BLaER1 (cell line): Measurements from ENCODE around the gene TFEC.

Experiments
- H3K27ac ChIP-seq: shearing (Covaris generic); formaldehyde crosslinking; 2 replicates; pipeline ENCODE4 v1.8.1; 2022
- H3K27me3 ChIP-seq: shearing (Covaris generic); formaldehyde crosslinking; 2 replicates; pipeline ENCODE4 v1.8.1; 2022
- H3K36me3 ChIP-seq: shearing (Covaris generic); formaldehyde crosslinking; 2 replicates; pipeline ENCODE4 v1.8.1; 2022
- H3K4me1 ChIP-seq: shearing (Covaris generic); formaldehyde crosslinking; 2 replicates; pipeline ENCODE4 v1.8.1; 2022
- H3K4me2 ChIP-seq: shearing (Covaris generic); formaldehyde crosslinking; 2 replicates; pipeline ENCODE4 v1.8.1; 2022
- H3K4me3 ChIP-seq: shearing (Covaris generic); formaldehyde crosslinking; 2 replicates; pipeline ENCODE4 v1.8.1; 2022
- H3K9ac ChIP-seq: shearing (Covaris generic); formaldehyde crosslinking; 2 replicates; pipeline ENCODE4 v1.8.1; 2022
- H3K9me3 ChIP-seq: shearing (Covaris generic); formaldehyde crosslinking; 2 replicates; pipeline ENCODE4 v1.8.1; 2022
- H4K20me1 ChIP-seq: shearing (Covaris generic); formaldehyde crosslinking; 2 replicates; pipeline ENCODE4 v1.8.1; 2022
- Cebpa-rat ChIP-seq: shearing (Covaris generic); IDR thresholded peaks from 2 replicates; pipeline ENCODE4 v1.8.1; 2022

The TFEC gene

GRCh38 chr7:115997221-115997620 lies 33.3 kb downstream of the TFEC start:
- Histone ChIP-seq H3K9ac (no peak overlapping the region), H3K4me2 (no peak overlapping the region), H3K9me3 (no peaks in the 10 kb centered on the region), H3K4me1 (no peaks in the 10 kb centered on the region), H3K27ac (no peak overlapping the region), H3K27me3 (no peaks in the 10 kb centered on the region), H3K4me3 (no peak overlapping the region), H3K36me3 (no peaks in the 10 kb centered on the region), H4K20me1 (no peaks in the 10 kb centered on the region)
- TF ChIP-seq Cebpa-rat, result no peak

DNA sequence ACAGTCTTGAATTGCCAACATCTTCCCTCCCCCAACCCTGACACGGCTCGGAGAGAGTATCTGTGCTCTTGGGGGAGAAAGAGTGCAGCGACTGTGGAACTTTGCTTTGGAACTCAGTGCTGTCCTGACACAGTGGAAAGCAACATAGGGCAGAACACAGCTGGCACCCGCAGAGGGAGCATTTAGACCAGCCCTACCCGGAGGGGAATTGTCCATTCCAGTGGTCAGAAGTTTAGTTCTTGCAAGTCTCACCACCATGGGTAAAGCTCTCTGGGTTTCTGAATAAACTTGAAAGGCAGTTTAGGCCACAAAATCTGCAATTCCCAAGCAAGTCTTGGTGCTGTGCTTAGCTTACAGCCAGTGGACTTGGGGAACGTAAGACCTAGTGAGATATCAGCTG lies 34.9 kb downstream of the TFEC start:
- Histone ChIP-seq H4K20me1 (no peaks in the 10 kb centered on the region), H3K36me3 (no peaks in the 10 kb centered on the region), H3K4me3 (no peak overlapping the region), H3K4me2 (no peak overlapping the region), H3K4me1 (no peaks in the 10 kb centered on the region), H3K9ac (no peak overlapping the region), H3K27ac (no peak overlapping the region), H3K27me3 (no peaks in the 10 kb centered on the region), H3K9me3 (no peaks in the 10 kb centered on the region)
- TF ChIP-seq Cebpa-rat, result no peak

DNA sequence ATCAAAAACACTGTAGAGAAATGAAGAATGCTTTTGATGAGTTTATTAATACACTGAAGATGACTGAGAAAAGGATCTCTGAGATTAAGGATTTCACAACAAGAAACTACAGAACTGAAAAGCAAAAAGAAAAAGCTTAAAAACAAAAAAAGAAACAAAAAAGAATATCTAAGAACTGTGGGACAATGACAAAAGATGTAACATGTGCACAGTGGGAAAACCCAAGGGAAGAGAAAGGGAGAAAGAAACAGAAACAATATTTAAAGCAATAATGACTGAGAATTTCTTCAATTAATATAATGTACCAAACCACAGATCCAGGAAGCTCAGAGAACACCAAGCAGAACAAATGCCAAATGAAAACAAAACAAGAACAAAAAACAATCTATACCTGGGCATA lies 42.2 kb downstream of the TFEC start:
- H3K27me3 ChIP-seq, result no peaks in the 10 kb centered on the region
- no peaks in the 10 kb centered on the region for H3K9me3 ChIP-seq
- no peak overlapping the region for H3K4me2 ChIP-seq
- no peak overlapping the region for H3K9ac ChIP-seq
- no peaks in the 10 kb centered on the region for H3K4me1 ChIP-seq
- no peak overlapping the region for H3K27ac ChIP-seq
- no peak for TF ChIP-seq Cebpa-rat
- H3K4me3 ChIP-seq, result no peak overlapping the region
- no peaks in the 10 kb centered on the region for H3K36me3 ChIP-seq
- no peaks in the 10 kb centered on the region for H4K20me1 ChIP-seq

GRCh38 chr7:115987486-115987885 lies 43.1 kb downstream of the TFEC start:
- Histone ChIP-seq H3K27ac (no peak overlapping the region), H3K9ac (no peak overlapping the region), H3K9me3 (no peaks in the 10 kb centered on the region), H3K27me3 (no peaks in the 10 kb centered on the region), H4K20me1 (no peaks in the 10 kb centered on the region), H3K4me1 (no peaks in the 10 kb centered on the region), H3K4me2 (no peak overlapping the region), H3K4me3 (no peak overlapping the region), H3K36me3 (no peaks in the 10 kb centered on the region)
- no peak for TF ChIP-seq Cebpa-rat

- no peaks in the 10 kb centered on the region for H3K27me3 ChIP-seq
- H3K36me3 ChIP-seq, result no peaks in the 10 kb centered on the region
- no peak overlapping the region for H3K4me3 ChIP-seq
- H4K20me1 ChIP-seq, result no peaks in the 10 kb centered on the region
- H3K9ac ChIP-seq, result no peak overlapping the region
- H3K4me2 ChIP-seq, result no peak overlapping the region
- H3K9me3 ChIP-seq, result no peaks in the 10 kb centered on the region
- no peak for TF ChIP-seq Cebpa-rat
- no peak overlapping the region for H3K27ac ChIP-seq
- H3K4me1 ChIP-seq, result no peaks in the 10 kb centered on the region
Measured at GRCh38 chr7:115984105-115984504, 46.5 kb downstream of the TFEC start.

DNA sequence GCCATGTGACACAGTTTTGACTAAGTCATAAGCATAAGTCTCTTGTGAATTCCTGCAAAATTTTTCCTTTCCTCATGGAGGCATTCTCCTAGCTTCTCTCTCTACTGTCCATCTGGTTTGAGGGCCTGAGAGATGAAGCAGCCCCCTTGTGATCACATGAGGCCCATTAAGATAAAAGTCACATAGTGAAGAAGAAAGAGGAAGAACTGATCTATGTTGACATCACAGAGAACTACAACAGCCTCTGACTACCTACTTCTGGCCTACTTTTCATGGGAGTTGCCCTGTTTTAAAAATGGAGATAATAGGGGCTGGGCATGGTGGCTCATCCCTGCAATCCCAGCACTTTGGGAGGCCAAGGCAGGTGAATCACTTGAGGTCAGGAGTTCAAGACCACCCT lies 50.4 kb downstream of the TFEC start:
- no peak overlapping the region for H3K4me2 ChIP-seq
- no peaks in the 10 kb centered on the region for H3K36me3 ChIP-seq
- H3K27me3 ChIP-seq, result no peaks in the 10 kb centered on the region
- no peaks in the 10 kb centered on the region for H3K9me3 ChIP-seq
- H3K27ac ChIP-seq, result no peak overlapping the region
- no peak overlapping the region for H3K4me3 ChIP-seq
- no peak overlapping the region for H3K9ac ChIP-seq
- TF ChIP-seq Cebpa-rat, result no peak
- no peaks in the 10 kb centered on the region for H3K4me1 ChIP-seq
- no peaks in the 10 kb centered on the region for H4K20me1 ChIP-seq

GRCh38 chr7:115976651-115977050 lies 53.9 kb downstream of the TFEC start:
- Histone ChIP-seq H3K4me2 (no peak overlapping the region), H3K27me3 (no peaks in the 10 kb centered on the region), H4K20me1 (no peaks in the 10 kb centered on the region), H3K9me3 (no peaks in the 10 kb centered on the region), H3K27ac (no peak overlapping the region), H3K4me3 (no peak overlapping the region), H3K4me1 (no peaks in the 10 kb centered on the region), H3K36me3 (no peaks in the 10 kb centered on the region), H3K9ac (no peak overlapping the region)
- TF ChIP-seq Cebpa-rat, result no peak

DNA sequence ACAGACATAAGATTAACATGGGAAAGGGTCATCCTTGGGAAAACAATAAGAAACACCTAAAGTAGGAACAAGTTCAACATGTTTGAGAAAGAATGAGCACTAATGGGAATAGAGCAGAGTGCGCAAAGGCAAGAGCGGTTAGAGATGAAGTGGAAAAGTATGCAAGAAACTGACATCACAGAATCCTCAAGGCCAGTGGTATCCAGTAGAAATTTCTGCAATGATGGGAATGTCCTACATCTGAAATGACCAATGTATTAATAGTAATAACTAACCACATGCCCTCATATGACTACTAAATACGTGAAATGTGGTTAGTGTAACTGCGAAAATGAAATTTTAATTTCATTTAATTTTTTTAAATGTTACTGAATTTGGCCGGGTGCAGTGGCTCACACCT lies 54.8 kb downstream of the TFEC start:
- no peak overlapping the region for H3K4me2 ChIP-seq
- no peaks in the 10 kb centered on the region for H3K36me3 ChIP-seq
- TF ChIP-seq Cebpa-rat, result no peak
- H3K4me3 ChIP-seq, result no peak overlapping the region
- H3K4me1 ChIP-seq, result no peaks in the 10 kb centered on the region
- H3K27me3 ChIP-seq, result no peaks in the 10 kb centered on the region
- H4K20me1 ChIP-seq, result no peaks in the 10 kb centered on the region
- no peak overlapping the region for H3K9ac ChIP-seq
- H3K27ac ChIP-seq, result no peak overlapping the region
- H3K9me3 ChIP-seq, result no peaks in the 10 kb centered on the region

GRCh38 chr7:115973406-115973805 lies 57.2 kb downstream of the TFEC start:
- no peaks in the 10 kb centered on the region for H3K9me3 ChIP-seq
- H3K4me2 ChIP-seq, result no peak overlapping the region

DNA sequence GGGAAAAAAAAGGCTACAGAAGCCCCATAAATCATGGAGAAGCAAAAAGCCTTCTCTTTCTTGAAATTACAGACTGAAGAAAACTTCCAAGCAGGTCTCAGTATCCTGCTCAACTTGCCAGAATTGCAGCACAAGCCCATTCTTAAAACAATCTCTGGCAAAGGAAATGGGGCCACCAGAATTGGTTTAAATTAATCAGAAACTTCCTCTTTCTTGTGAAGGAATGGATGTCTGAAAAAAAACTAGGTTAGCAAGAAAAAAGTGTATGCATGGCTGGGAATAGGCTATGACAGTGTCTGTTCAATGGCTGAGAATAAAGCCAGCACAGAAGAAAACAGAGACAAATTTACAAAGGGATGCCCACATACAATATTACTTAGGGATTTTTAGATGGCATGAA lies 59.1 kb downstream of the TFEC start:
- no peaks in the 10 kb centered on the region for H3K36me3 ChIP-seq

More at GRCh38 chr7:115973406-115973805, 57.2 kb downstream of the TFEC start:
- Histone ChIP-seq H3K9ac (no peak overlapping the region), H3K27ac (no peak overlapping the region), H4K20me1 (no peaks in the 10 kb centered on the region), H3K27me3 (no peaks in the 10 kb centered on the region), H3K4me1 (no peaks in the 10 kb centered on the region), H3K4me3 (no peak overlapping the region), H3K36me3 (no peaks in the 10 kb centered on the region)
- TF ChIP-seq Cebpa-rat, result no peak

GRCh38 chr7:115968596-115968995 lies 62.0 kb downstream of the TFEC start:
- H4K20me1 ChIP-seq, result no peaks in the 10 kb centered on the region
- no peak for TF ChIP-seq Cebpa-rat
- H3K27me3 ChIP-seq, result no peaks in the 10 kb centered on the region
- H3K9ac ChIP-seq, result no peak overlapping the region
- H3K36me3 ChIP-seq, result no peaks in the 10 kb centered on the region
- no peak overlapping the region for H3K4me2 ChIP-seq
- H3K9me3 ChIP-seq, result no peaks in the 10 kb centered on the region
- H3K27ac ChIP-seq, result no peak overlapping the region
- H3K4me3 ChIP-seq, result no peak overlapping the region
- H3K4me1 ChIP-seq, result no peaks in the 10 kb centered on the region

More for the DNA sequence above, 59.1 kb downstream of the TFEC start:
- H3K9me3 ChIP-seq, result no peaks in the 10 kb centered on the region
- H3K27ac ChIP-seq, result no peak overlapping the region
- no peak for TF ChIP-seq Cebpa-rat
- no peak overlapping the region for H3K4me2 ChIP-seq
- no peak overlapping the region for H3K4me3 ChIP-seq
- H4K20me1 ChIP-seq, result no peaks in the 10 kb centered on the region
- no peak overlapping the region for H3K9ac ChIP-seq
- H3K4me1 ChIP-seq, result no peaks in the 10 kb centered on the region
- H3K27me3 ChIP-seq, result no peaks in the 10 kb centered on the region
